Thyroid gland (tissue), 4 donors: ENCODE measurements around the gene NGEF. TPM values are rescaled to one million over a fixed set of nuclear protein-coding genes. Genes with fewer than 3 reads are reported as not detected.

Experiments
- DNase-seq, 2 donors: peaks; one replicate each; pipeline ENCODE4 v3.0.0-alpha.2; 2019
- H3K27ac ChIP-seq, 3 donors: fragments of 200-600 bp; sonication (generic); 1 replicate in 2 of 3; 2 replicates in 1 of 3; pipeline ENCODE4 v1.5.1; 2016 to 2019; ENCODE audit warnings: mild to moderate bottlenecking in 1 of 3, moderate library complexity in 1 of 3
- H3K27me3 ChIP-seq: fragments of 200-600 bp; sonication (generic); one replicate; pipeline ENCODE4 v1.5.1; 2019
- H3K36me3 ChIP-seq, 2 donors: fragments of 200-600 bp; sonication (generic); one replicate each; pipeline ENCODE4 v1.5.1; 2016 to 2019
- H3K4me1 ChIP-seq, 2 donors: fragments of 200-600 bp; sonication (generic); one replicate each; pipeline ENCODE4 v1.5.1; 2017 to 2019
- H3K4me3 ChIP-seq, 3 donors: fragments of 200-600 bp; sonication (generic); replicated peaks in 1 of 3; 1 replicate in 2 of 3; 2 replicates in 1 of 3; pipeline ENCODE4 v1.5.1; 2016; ENCODE audit warnings: mild to moderate bottlenecking in 1 of 3
- H3K9me3 ChIP-seq: fragments of 200-600 bp; sonication (generic); one replicate; pipeline ENCODE4 v1.5.1; 2017
- CTCF ChIP-seq, 6 experiments: fragments of 200-600 bp in 3 of 6; fragments of 450-650 bp in 3 of 6; sonication (generic) in 3 of 6; IDR thresholded peaks; one replicate each; pipeline ENCODE4 v1.5.1; 2016 to 2019; ENCODE audit warnings: antibody characterized with exemption in 6 of 6, mild to moderate bottlenecking in 2 of 6, inconsistent platforms in 1 of 6, moderate library complexity in 1 of 6
- POLR2A ChIP-seq, 2 donors: fragments of 450-650 bp; IDR thresholded peaks; one replicate each; pipeline ENCODE4 v1.6.1; 2017; ENCODE audit warnings: antibody characterized with exemption in 2 of 2, mild to moderate bottlenecking in 2 of 2, moderate library complexity in 1 of 2
- WGBS, 2 donors: methylation state at CpG; one replicate each; pipeline ENCODE4 v1.1.5; 2017; 5-methylcytosine and 5-hydroxymethylcytosine counted together
- intact Hi-C: fragments of 100-400 bp; cut with DNase I; formaldehyde crosslinking; loops from one replicate; pipeline ENCODE4 v1.15.1; 2023
- total RNA-seq, 4 donors: library from RNA; depleted of rRNA; stranded (reverse); fragments of >200 nt; gene quantifications; one replicate each; pipeline ENCODE4 v1.2.3, GENCODE V29; 2016

The NGEF gene
- total RNA-seq, 4 donors from 2014 or later: 0.11 to 2.1 TPM; not detected in 2

- TF ChIP-seq CTCF (IDR thresholded peaks at IDR 0.05) (no peak), POLR2A (IDR thresholded peaks at IDR 0.05) (no peak)
- intact Hi-C loops: no loop called here
- peak; percentile 27 to 43 for DNase-seq
- H3K27ac ChIP-seq: no peak overlapping the region
- H3K36me3 ChIP-seq: no peaks in the 10 kb centered on the region
- peaks cover 13% of the 10 kb centered on the region for H3K27me3 ChIP-seq
- no peaks in the 10 kb centered on the region for H3K9me3 ChIP-seq
- 21 to 57% methylated on average over 12 to 40 of the region's 56 CpGs for WGBS, 2 donors
- peak overlapping the region in 1 of 3 donors; percentile 28 for H3K4me3 ChIP-seq
- H3K4me1 ChIP-seq: peaks cover 7 to 21% of the 10 kb centered on the region in 2 donors
These were observed 84.3 kb downstream of the NGEF start for GRCh38 chr2:232928551-232929302.

- Histone ChIP-seq H3K36me3 (no peaks in the 10 kb centered on the region), H3K9me3 (no peaks in the 10 kb centered on the region), H3K27me3 (peaks cover 13% of the 10 kb centered on the region), H3K4me3 (peak overlapping the region in 1 of 3 donors; percentile 37), H3K27ac (no peak overlapping the region), H3K4me1 (peaks cover 7 to 21% of the 10 kb centered on the region in 2 donors)
- DNase-seq: no peak
- TF ChIP-seq CTCF (IDR thresholded peaks at IDR 0.05) (no peak), POLR2A (IDR thresholded peaks at IDR 0.05) (no peak)
- WGBS, 2 donors: no CpG with 5 or more reads among the region's 114 CpGs
- intact Hi-C loops: no loop called here
These were observed 85.1 kb downstream of the NGEF start for GRCh38 chr2:232927793-232928550.

GRCh38 chr2:232927032-232927792 is 85.8 kb downstream of the NGEF start:
- Histone ChIP-seq H3K9me3 (no peaks in the 10 kb centered on the region), H3K27me3 (peaks cover 13% of the 10 kb centered on the region), H3K4me3 (peak overlapping the region in 1 of 3 donors; percentile 37), H3K27ac (no peak overlapping the region), H3K4me1 (peaks cover 7 to 21% of the 10 kb centered on the region in 2 donors), H3K36me3 (no peaks in the 10 kb centered on the region)
- TF ChIP-seq POLR2A (IDR thresholded peaks at IDR 0.05) (no peak), CTCF (IDR thresholded peaks at IDR 0.05) (no peak)
- 2 to 15% methylated on average over 5 to 25 of the region's 76 CpGs for WGBS, 2 donors
- DNase-seq: no peak
- intact Hi-C loops: no loop called here

- 10 to 26% methylated on average over 13 of the region's 13 CpGs for WGBS, 2 donors
- Histone ChIP-seq H3K36me3 (no peaks in the 10 kb centered on the region), H3K27ac (no peak overlapping the region), H3K9me3 (no peaks in the 10 kb centered on the region), H3K4me1 (peaks cover 7 to 21% of the 10 kb centered on the region in 2 donors), H3K4me3 (peak overlapping the region in 1 of 3 donors; percentile 37), H3K27me3 (peaks cover 13% of the 10 kb centered on the region)
- no peak for DNase-seq
- TF ChIP-seq POLR2A (IDR thresholded peaks at IDR 0.05) (no peak), CTCF (IDR thresholded peaks at IDR 0.05) (no peak)
- intact Hi-C loops: no loop called here
These were observed 86.6 kb downstream of the NGEF start for GRCh38 chr2:232926431-232926939.
